ENCODE measurements around the gene PRPF8.

Gene PRPF8

GRCh38 chr17:1648173-1648962 lies 36.3 kb downstream of the PRPF8 start:
- H3K4me2 ChIP-seq (ENCODE audit: low read length), result peak overlapping the region; percentile 72
- no peak overlapping the region; the same call in 1 of the 2 replicates for H2AFZ ChIP-seq (ENCODE audit: low read depth, low read length)
- H3K27ac ChIP-seq (ENCODE audit: low read length), result no peak overlapping the region
- no peak for TF ChIP-seq EZH2phosphoT487 (IDR thresholded peaks at IDR 0.05; ENCODE audit: low read depth)
- peak; percentile 61; the same call in 1 of the 2 replicates for TF ChIP-seq CTCF (IDR thresholded peaks at IDR 0.05; ENCODE audit: low read depth, low read length)
- H3K27me3 ChIP-seq (ENCODE audit: low read depth, low read length), result no peaks in the 10 kb centered on the region
- H3K4me1 ChIP-seq (ENCODE audit: low read length), result peaks cover 36% of the 10 kb centered on the region
- H3K4me3 ChIP-seq (ENCODE audit: low read length), result peak overlapping the region; percentile 67
- peak overlapping the region; percentile 42 for H3K9ac ChIP-seq (ENCODE audit: low read length)
- no peaks in the 10 kb centered on the region for H3K79me2 ChIP-seq (ENCODE audit: low read length)
- H4K20me1 ChIP-seq (ENCODE audit: insufficient read depth, low read length), result peaks cover 14% of the 10 kb centered on the region; the same call in 1 of the 2 replicates
- no peaks in the 10 kb centered on the region for H3K9me3 ChIP-seq (ENCODE audit: insufficient read depth, low read length)
- peaks cover 15% of the 10 kb centered on the region for H3K36me3 ChIP-seq (replicated peaks; ENCODE audit: low read depth, low read length)

- Histone ChIP-seq H3K9ac (ENCODE audit: low read length) (no peak overlapping the region), H3K9me3 (ENCODE audit: insufficient read depth, low read length) (no peaks in the 10 kb centered on the region), H4K20me1 (ENCODE audit: insufficient read depth, low read length) (peaks cover 14% of the 10 kb centered on the region; the same call in 1 of the 2 replicates), H2AFZ (ENCODE audit: low read depth, low read length) (no peak overlapping the region), H3K27me3 (ENCODE audit: low read depth, low read length) (no peaks in the 10 kb centered on the region), H3K4me2 (ENCODE audit: low read length) (no peak overlapping the region), H3K4me3 (ENCODE audit: low read length) (no peak overlapping the region), H3K36me3 (replicated peaks; ENCODE audit: low read depth, low read length) (peaks cover 11% of the 10 kb centered on the region), H3K4me1 (ENCODE audit: low read length) (peaks cover 36% of the 10 kb centered on the region), H3K27ac (ENCODE audit: low read length) (no peak overlapping the region), H3K79me2 (ENCODE audit: low read length) (no peaks in the 10 kb centered on the region)
- TF ChIP-seq EZH2phosphoT487 (IDR thresholded peaks at IDR 0.05; ENCODE audit: low read depth), result no peak
- no peak for TF ChIP-seq CTCF (IDR thresholded peaks at IDR 0.05; ENCODE audit: low read depth, low read length)
These were observed 36.9 kb downstream of the PRPF8 start for GRCh38 chr17:1647802-1648171.

GRCh38 chr17:1646199-1646875 lies 38.3 kb downstream of the PRPF8 start:
- H3K27ac ChIP-seq (ENCODE audit: low read length), result no peak overlapping the region
- TF ChIP-seq EZH2phosphoT487 (IDR thresholded peaks at IDR 0.05; ENCODE audit: low read depth) (no peak), CTCF (IDR thresholded peaks at IDR 0.05; ENCODE audit: low read depth, low read length) (no peak)
- no peaks in the 10 kb centered on the region for H3K79me2 ChIP-seq (ENCODE audit: low read length)
- H2AFZ ChIP-seq (ENCODE audit: low read depth, low read length), result no peak overlapping the region
- H3K4me1 ChIP-seq (ENCODE audit: low read length), result peaks cover 35% of the 10 kb centered on the region
- H3K4me2 ChIP-seq (ENCODE audit: low read length), result no peak overlapping the region
- peaks cover 10% of the 10 kb centered on the region for H3K36me3 ChIP-seq (replicated peaks; ENCODE audit: low read depth, low read length)
- no peaks in the 10 kb centered on the region for H3K27me3 ChIP-seq (ENCODE audit: low read depth, low read length)
- H3K4me3 ChIP-seq (ENCODE audit: low read length), result no peak overlapping the region
- peaks cover 14% of the 10 kb centered on the region; the same call in 1 of the 2 replicates for H4K20me1 ChIP-seq (ENCODE audit: insufficient read depth, low read length)
- no peak overlapping the region for H3K9ac ChIP-seq (ENCODE audit: low read length)
- no peaks in the 10 kb centered on the region for H3K9me3 ChIP-seq (ENCODE audit: insufficient read depth, low read length)

Data from OCI-LY3 (cell line).